ENCODE results near the gene TMEM108. TPM values are rescaled to one million over a fixed set of nuclear protein-coding genes. Genes with fewer than 3 reads are reported as not detected.
A peak's percentile ranks its signal among the peaks of the same experiment; 100 is the strongest.

TMEM108 gene
- total RNA-seq, 1 experiment from 2014 or later = 0.69 TPM

DNA sequence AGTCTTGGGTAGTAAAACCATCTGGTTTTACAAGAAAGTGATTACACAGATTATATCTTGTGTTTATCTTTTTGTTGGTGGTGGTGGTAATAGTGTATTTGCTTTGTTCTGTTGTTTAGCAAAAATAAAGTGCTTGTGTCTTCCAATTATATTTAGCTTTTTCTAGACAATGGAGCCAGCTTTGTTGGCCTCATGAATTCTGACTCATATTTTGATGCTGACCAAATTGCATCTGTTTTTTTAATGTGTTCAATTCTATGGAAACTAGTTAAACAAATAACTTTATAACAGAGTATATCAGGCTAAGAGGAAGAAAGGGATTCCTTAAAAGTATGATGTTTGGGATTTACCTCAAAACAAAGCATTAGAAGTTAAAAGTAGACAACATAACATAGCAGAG, 292.3 kb downstream of the TMEM108 start:
- peak; percentile 9 for DNase-seq (ENCODE audit: low read depth)

- no peak for DNase-seq (ENCODE audit: low read depth)
Measured at GRCh38 chr3:133354721-133355120, 316.5 kb downstream of the TMEM108 start.

DNA sequence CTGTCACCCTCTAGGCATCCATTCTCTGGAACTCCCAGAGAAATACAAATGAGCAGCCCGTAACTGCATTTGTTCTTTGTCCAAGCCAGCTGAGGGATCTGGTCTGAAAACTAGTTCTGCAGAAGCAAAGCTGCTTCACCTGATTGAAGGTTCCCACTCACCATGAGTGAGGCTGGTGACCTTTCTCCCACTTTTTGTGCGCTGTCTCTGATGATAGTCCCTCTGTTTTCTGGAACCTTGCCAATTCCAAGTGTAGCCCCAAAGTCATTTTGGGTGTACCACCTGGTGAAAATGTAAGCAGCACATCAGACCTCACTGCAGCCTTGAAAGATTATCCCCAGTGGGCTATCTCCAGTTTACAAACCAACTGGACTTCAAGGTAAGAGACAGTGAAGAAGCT, 322.3 kb downstream of the TMEM108 start:
- DNase-seq (ENCODE audit: low read depth) = no peak

DNA sequence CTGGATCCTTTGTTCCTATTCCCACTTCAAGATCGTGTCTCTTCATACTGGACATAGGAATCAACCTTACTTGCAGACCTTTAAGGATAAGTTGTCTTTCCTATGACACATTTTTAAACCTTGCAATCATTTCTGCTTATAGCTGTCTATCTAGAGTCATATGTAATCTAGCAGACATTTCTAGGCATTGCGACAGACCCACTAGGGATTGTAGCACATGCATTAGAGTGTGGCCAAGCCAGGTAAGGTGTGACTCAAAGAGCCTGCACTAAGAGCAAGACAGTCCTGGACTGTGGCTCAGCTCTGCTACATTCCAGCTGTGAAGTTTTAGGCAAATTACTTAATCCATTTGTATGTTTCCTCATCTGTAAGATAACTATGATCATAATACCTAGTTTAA, 322.8 kb downstream of the TMEM108 start:
- DNase-seq (ENCODE audit: low read depth) = no peak

DNA sequence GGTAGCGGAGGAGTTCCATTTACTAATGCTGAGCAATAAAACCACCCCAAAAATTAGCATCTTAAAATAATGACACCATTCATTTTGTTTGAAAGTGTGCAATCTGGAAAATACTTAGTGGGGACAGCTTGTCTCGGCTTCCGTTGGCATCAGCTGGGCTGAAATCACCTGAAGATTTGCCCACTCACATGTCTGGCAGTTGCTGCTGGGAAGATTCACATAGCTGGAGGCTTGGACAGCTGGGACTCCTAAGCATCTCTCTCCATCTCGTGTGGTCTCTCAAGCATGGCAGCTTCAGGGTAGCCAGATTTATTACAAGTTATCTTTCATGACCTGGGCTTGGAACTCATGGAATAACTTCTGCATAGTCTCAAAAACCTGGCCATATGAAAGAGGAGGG, 323.2 kb downstream of the TMEM108 start:
- no peak for DNase-seq (ENCODE audit: low read depth)

- no peak for DNase-seq (ENCODE audit: low read depth)
Measured at GRCh38 chr3:133362539-133362938, 324.3 kb downstream of the TMEM108 start.

DNA sequence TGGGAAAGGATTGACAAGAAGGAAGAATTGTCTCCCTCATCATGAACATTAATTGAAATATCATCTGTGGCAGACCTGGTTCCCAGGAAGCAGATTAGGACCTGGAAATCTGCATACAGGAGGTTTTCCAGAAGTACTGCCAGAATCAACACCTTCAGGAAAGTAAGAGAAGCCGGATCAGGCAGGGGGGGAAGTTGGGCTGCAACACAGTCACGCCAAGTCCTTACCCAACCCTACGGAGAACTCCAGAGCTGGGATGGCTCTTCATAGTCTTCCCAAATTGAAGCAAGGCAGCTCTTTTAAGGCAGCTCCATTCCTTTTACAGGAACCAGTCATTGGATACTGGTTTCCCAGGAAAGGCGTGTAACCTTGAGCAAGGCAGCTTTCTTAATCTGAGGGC, 326.5 kb downstream of the TMEM108 start:
- DNase-seq (ENCODE audit: low read depth) = no peak

DNA sequence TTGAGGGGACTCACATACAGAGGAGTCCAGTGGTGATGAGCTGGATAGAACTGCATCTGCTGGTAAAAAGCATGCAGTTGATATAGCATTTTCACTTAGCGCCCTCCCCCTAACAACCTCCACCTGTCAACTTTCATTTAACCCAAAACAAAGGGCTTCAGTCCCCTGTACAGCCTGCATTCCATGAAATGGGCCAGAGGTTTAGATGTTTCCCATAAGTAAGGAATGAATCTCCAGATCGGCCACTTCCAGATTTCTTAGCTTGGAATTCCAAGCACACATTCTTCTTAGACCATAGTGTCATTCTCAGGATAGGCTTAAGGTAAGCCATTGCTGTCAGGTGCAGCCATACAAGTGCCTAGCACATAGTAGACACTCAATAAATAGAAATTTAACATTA, 328.7 kb downstream of the TMEM108 start:
- DNase-seq (ENCODE audit: low read depth) = no peak

- DNase-seq (ENCODE audit: low read depth) = no peak
Measured at GRCh38 chr3:133367403-133367802, 329.2 kb downstream of the TMEM108 start.

- no peak for DNase-seq (ENCODE audit: low read depth)
Measured at GRCh38 chr3:133367956-133368355, 329.8 kb downstream of the TMEM108 start.

- no peak for DNase-seq (ENCODE audit: low read depth)
Measured at GRCh38 chr3:133368371-133369067, 330.3 kb downstream of the TMEM108 start.

DNA sequence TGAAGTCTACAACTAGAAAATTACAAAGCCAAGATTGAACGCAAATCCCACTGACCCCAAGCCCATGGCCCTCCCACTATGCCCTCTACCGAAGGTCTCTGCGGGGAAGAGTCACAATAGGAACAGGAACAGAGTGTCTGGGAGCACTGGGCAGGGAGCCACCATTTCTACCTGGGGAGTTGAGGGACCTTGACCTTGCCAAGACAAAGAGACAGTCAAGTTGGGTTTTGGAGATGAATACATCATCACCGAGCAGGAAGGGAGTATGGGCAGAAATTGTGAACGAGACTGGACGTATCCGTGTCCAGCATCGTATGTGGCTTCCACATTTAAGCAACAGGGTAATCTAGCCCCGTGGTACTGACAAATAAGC, 330.9 kb downstream of the TMEM108 start:
- no peak for DNase-seq (ENCODE audit: low read depth)

GRCh38 chr3:133371181-133371580, 333.0 kb downstream of the TMEM108 start:
- DNase-seq (ENCODE audit: low read depth) = no peak

DNA sequence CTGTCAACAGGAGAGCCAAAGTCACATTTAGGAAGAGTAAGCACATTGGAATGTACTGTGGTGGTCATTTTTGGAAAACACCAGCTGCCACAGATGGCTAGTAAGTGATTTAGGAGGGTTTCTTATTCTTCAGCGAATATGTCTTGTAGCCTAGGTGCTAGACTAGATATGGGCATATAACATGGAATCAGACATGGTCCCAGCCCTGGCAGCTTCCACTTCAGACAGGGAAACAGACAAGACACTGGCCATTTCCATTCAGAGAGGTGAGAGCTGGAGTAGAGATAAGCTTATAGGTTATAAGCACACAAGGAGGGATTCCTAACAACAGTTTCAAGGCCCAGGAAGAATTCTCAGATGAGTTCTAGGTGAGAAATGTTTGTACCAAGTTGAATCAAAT, 333.5 kb downstream of the TMEM108 start:
- DNase-seq (ENCODE audit: low read depth) = no peak

GRCh38 chr3:133374708-133375402, 336.7 kb downstream of the TMEM108 start:
- no peak for DNase-seq (ENCODE audit: low read depth)

GRCh38 chr3:133375403-133375745, 337.2 kb downstream of the TMEM108 start:
- no peak for DNase-seq (ENCODE audit: low read depth)

DNA sequence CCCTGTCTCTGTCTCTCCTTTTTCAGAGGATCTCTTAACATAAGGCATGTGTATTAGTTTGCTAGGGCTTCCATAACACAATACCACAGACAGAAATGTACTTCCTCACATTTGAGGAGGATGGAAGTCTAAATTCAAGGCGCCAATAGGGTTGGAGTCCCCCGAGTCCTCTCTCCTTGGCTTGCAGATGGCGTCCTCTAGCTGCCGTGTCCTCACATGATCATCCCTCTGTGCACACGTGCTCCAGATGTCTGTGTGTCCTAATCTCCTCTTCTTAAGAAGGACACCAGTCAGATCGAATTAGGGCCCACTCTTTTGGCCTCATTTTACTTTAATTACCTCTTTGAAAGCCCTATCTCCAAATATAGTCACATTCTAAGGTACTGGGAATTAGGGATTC, 338.6 kb downstream of the TMEM108 start:
- no peak for DNase-seq (ENCODE audit: low read depth)

DNA sequence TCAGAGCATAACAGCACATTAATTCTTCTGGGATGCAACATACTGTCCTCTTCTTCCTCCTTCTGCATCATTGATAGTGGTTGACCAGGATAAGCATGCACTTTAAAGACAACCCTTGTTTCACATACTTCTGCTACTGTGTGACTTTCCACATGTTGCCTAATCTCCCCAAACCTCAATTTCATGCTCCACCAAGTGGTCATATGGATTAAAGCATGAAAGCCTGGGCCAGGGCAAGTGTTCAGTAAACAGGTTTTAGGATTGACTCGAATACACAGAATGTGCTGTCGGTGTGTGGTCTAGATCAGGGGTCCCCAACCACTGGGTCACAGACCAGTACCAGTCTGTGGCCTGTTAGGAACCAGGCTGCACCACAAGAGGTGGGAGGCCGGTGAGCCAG, 339.2 kb downstream of the TMEM108 start:
- DNase-seq (ENCODE audit: low read depth) = peak; percentile 58

DNA sequence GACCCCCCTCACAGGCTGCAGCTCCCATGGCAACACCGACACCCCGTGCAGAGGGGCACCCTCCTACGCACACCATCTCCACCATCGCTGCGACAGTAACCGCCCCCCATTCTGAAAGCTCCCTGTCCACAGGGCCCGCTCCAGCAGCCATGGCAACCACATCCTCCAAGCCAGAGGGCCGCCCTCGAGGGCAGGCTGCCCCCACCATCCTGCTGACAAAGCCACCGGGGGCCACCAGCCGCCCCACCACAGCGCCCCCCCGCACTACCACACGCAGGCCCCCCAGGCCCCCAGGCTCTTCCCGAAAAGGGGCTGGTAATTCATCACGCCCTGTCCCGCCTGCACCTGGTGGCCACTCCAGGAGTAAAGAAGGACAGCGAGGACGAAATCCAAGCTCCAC, 341.7 kb downstream of the TMEM108 start:
- no peak for DNase-seq (ENCODE audit: low read depth)

GRCh38 chr3:133380481-133381225, 342.5 kb downstream of the TMEM108 start:
- no peak for DNase-seq (ENCODE audit: low read depth)

- DNase-seq (ENCODE audit: low read depth) = no peak
Measured at GRCh38 chr3:133381346-133382109, 343.3 kb downstream of the TMEM108 start.

DNA sequence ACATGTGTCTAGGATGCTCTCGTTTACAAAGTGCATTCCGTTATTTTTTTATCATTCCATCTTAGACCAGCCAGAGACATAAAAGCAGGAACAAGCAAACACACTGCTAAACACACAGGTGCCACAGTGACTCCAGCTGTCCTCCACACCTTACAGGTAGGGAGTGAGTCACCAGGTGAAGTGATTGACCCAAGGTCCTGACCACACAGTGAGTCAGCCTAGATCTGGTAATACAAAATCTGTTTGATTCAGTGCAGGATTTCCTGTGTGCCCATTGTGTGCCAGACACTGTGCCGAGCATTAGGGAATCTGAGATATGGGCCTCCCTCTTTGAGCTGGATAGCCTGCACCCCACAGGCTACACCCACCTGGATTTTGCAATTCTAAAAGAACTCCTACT, 345.0 kb downstream of the TMEM108 start:
- no peak for DNase-seq (ENCODE audit: low read depth)
